ENCODE measurements around the gene SPOUT1. TPM values are rescaled to one million over a fixed set of nuclear protein-coding genes. Genes with fewer than 3 reads are reported as not detected.

SPOUT1 gene
- total RNA-seq, 1 donor from 2014 or later: 34.6 TPM

- Mint-ChIP-seq H3K27ac (no peak overlapping the region), H3K36me3 (no peaks in the 10 kb centered on the region), H3K4me1 (peaks cover 15% of the 10 kb centered on the region), H3K27me3 (ENCODE audit: low read depth) (no peaks in the 10 kb centered on the region), H3K9me3 (no peaks in the 10 kb centered on the region), H3K4me3 (no peak overlapping the region)
- TF ChIP-seq, protein P1, sequence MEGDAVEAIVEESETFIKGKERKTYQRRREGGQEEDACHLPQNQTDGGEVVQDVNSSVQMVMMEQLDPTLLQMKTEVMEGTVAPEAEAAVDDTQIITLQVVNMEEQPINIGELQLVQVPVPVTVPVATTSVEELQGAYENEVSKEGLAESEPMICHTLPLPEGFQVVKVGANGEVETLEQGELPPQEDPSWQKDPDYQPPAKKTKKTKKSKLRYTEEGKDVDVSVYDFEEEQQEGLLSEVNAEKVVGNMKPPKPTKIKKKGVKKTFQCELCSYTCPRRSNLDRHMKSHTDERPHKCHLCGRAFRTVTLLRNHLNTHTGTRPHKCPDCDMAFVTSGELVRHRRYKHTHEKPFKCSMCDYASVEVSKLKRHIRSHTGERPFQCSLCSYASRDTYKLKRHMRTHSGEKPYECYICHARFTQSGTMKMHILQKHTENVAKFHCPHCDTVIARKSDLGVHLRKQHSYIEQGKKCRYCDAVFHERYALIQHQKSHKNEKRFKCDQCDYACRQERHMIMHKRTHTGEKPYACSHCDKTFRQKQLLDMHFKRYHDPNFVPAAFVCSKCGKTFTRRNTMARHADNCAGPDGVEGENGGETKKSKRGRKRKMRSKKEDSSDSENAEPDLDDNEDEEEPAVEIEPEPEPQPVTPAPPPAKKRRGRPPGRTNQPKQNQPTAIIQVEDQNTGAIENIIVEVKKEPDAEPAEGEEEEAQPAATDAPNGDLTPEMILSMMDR (IDR thresholded peaks at IDR 0.05; ENCODE audit: unreplicated experiment): no peak
- DNase-seq (ENCODE audit: low spot score in 2 of 2, unreplicated experiment in 2 of 2): no peak
Measured at GRCh38 chr9:128774804-128775203, 54.8 kb downstream of the SPOUT1 start.

DNA sequence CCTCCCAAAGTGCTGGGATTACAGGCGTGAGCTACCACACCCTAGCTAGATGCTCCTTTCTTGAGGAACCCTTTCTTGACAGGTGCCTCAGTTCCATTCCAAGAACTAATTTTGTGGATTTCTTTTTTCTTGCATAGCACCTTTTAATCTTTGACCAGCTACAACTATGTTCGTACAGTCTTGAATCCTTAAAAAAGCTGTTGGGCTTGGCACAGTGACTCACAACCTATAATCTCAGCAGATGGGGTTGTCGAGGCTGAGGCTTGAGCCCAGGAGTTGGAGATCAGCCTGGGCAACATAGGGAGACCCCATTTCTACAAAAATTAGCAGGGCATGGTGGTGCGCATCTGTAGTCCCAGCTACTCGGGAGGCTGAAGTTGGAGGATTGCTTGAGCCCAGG is 56.5 kb downstream of the SPOUT1 start:
- H3K9me3 Mint-ChIP-seq: no peaks in the 10 kb centered on the region
- peak overlapping the region; percentile 93 for H3K4me3 Mint-ChIP-seq
- DNase-seq (ENCODE audit: low spot score in 2 of 2, unreplicated experiment in 2 of 2): no peak
- peaks cover 17% of the 10 kb centered on the region for H3K4me1 Mint-ChIP-seq
- H3K36me3 Mint-ChIP-seq: no peaks in the 10 kb centered on the region
- peak overlapping the region; percentile 30 for H3K27ac Mint-ChIP-seq
- H3K27me3 Mint-ChIP-seq (ENCODE audit: low read depth): no peaks in the 10 kb centered on the region
- TF ChIP-seq, protein P1 (IDR thresholded peaks at IDR 0.05; ENCODE audit: unreplicated experiment): no peak

GRCh38 chr9:128771745-128772519 is 57.7 kb downstream of the SPOUT1 start, which contains the start of gene ZER1:
Gene ZER1, minus strand, starts transcription at chr9:128771927. Its CDS starts 16,362 bp downstream, at chr9:128755565.
- DNase-seq (ENCODE audit: low spot score in 2 of 2, unreplicated experiment in 2 of 2): peak; percentile 87 to 95
- Mint-ChIP-seq H3K9me3 (no peaks in the 10 kb centered on the region), H3K4me3 (peak within 1 kb of the TSS; percentile 93), H3K27me3 (ENCODE audit: low read depth) (no peaks in the 10 kb centered on the region), H3K27ac (peak within 1 kb of the TSS; percentile 99), H3K36me3 (peaks cover 4% of the 10 kb centered on the region), H3K4me1 (peaks cover 17% of the 10 kb centered on the region)
- TF ChIP-seq, protein P1 (IDR thresholded peaks at IDR 0.05; ENCODE audit: unreplicated experiment): no peak

GRCh38 chr9:128771094-128771721 is 58.4 kb downstream of the SPOUT1 start:
- TF ChIP-seq, protein P1 (IDR thresholded peaks at IDR 0.05; ENCODE audit: unreplicated experiment): no peak
- H3K4me1 Mint-ChIP-seq: peaks cover 17% of the 10 kb centered on the region
- H3K27me3 Mint-ChIP-seq (ENCODE audit: low read depth): no peaks in the 10 kb centered on the region
- peaks cover 4% of the 10 kb centered on the region for H3K36me3 Mint-ChIP-seq
- no peaks in the 10 kb centered on the region for H3K9me3 Mint-ChIP-seq
- DNase-seq (ENCODE audit: low spot score in 2 of 2, unreplicated experiment in 2 of 2): no peak
- H3K27ac Mint-ChIP-seq: peak overlapping the region; percentile 97
- H3K4me3 Mint-ChIP-seq: peak overlapping the region; percentile 93

- Mint-ChIP-seq H3K9me3 (no peaks in the 10 kb centered on the region), H3K36me3 (peaks cover 4% of the 10 kb centered on the region), H3K27ac (peak overlapping the region; percentile 97), H3K4me1 (peaks cover 17% of the 10 kb centered on the region), H3K27me3 (ENCODE audit: low read depth) (no peaks in the 10 kb centered on the region), H3K4me3 (peak overlapping the region; percentile 93)
- DNase-seq (ENCODE audit: low spot score in 2 of 2, unreplicated experiment in 2 of 2): no peak
- TF ChIP-seq, protein P1 (IDR thresholded peaks at IDR 0.05; ENCODE audit: unreplicated experiment): no peak
Measured at GRCh38 chr9:128770286-128771030, 59.1 kb downstream of the SPOUT1 start.

Other genes with a start within 250 kb of the SPOUT1 start
- gene DYNC2I2, start 172.9 kb downstream of the SPOUT1 start, total RNA-seq: 35.2 to 38.3 TPM (median 37.2 TPM) in 3 replicates
- 443 to 471 TPM (median 467 TPM) in 3 replicates for gene SET, start 140.6 kb downstream of the SPOUT1 start, total RNA-seq
- gene PKN3, start 127.3 kb downstream of the SPOUT1 start, total RNA-seq: 5.2 to 6.6 TPM (median 5.9 TPM) in 3 replicates
- 20.7 to 22.6 TPM (median 21.6 TPM) in 3 replicates for gene ZDHHC12, start 105.7 kb downstream of the SPOUT1 start, total RNA-seq
- 37.2 to 39.0 TPM (median 38.7 TPM) in 3 replicates for gene ZER1, start 57.9 kb downstream of the SPOUT1 start, total RNA-seq
- 34.9 to 37.8 TPM (median 35.4 TPM) in 3 replicates for gene TBC1D13, start 42.5 kb downstream of the SPOUT1 start, total RNA-seq
- 9.8 to 10.4 TPM (median 10.1 TPM) in 3 replicates for gene ENDOG, start 11.3 kb downstream of the SPOUT1 start, total RNA-seq
- 6.6 to 9.2 TPM (median 8.0 TPM) in 3 replicates for gene KYAT1, start 52.2 kb upstream of the SPOUT1 start, total RNA-seq
- gene LRRC8A, start 52.3 kb upstream of the SPOUT1 start, total RNA-seq: 33.9 to 35.9 TPM (median 34.6 TPM) in 3 replicates
- gene PHYHD1, start 91.2 kb upstream of the SPOUT1 start, total RNA-seq: 22.2 to 25.4 TPM (median 24.3 TPM) in 3 replicates
- 16.7 to 17.0 TPM (median 16.9 TPM) in 3 replicates for gene DOLK, start 117.8 kb upstream of the SPOUT1 start, total RNA-seq
- 49.5 to 56.6 TPM (median 51.7 TPM) in 3 replicates for gene NUP188, start 117.9 kb upstream of the SPOUT1 start, total RNA-seq
- gene SH3GLB2, start 198.5 kb upstream of the SPOUT1 start, total RNA-seq: 173 to 174 TPM (median 174 TPM) in 3 replicates
- gene MIGA2, start 206.8 kb upstream of the SPOUT1 start, total RNA-seq: 36.1 to 37.9 TPM (median 36.2 TPM) in 3 replicates

Data from mesothelial cell of epicardium (in vitro differentiated cells).